Coronary artery (tissue), 2 donors: ENCODE results near the gene RNF212.

Source experiments
- DNase-seq: peaks from one replicate; pipeline ENCODE4 v3.0.0-alpha.2; 2017; ENCODE audit warnings: low spot score
- H3K27ac ChIP-seq, 2 donors: fragments of 200-600 bp; sonication (generic); one replicate each; pipeline ENCODE4 v1.5.1; 2016 to 2019
- H3K4me3 ChIP-seq: fragments of 200-600 bp; sonication (generic); 2 replicates; pipeline ENCODE4 v1.5.1; 2016; ENCODE audit warnings: mild to moderate bottlenecking, moderate library complexity
- TF ChIP-seq, protein P1 (sequence below): fragments of 200-600 bp; sonication (generic); IDR thresholded peaks from one replicate; pipeline ENCODE4 v1.5.1; 2019; ENCODE audit warnings: antibody characterized with exemption

The RNF212 gene

DNA sequence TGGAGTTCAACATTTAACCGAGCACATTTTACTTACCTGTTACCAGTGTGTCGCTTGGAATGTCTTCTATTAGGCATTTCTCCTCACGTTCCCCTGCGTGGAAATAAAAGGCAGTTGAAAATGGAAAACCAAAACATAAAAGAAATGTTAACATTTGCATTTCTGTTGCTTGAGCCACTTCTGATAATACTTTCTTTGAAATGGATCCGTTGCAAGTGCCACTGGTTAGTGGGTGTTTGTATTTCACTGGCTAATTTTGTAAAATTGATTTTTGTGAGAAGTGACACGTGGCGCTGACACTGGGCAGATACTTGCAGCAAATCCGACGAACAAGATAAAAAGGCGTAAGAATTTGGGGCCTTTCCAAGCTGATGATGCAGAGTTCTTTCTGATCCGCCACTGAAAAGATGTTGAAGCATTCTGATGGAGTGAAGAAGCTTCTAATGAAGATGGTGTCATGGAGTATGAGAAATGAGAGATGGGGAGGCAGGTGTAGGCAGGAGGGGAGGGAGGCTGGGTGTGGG lies 40.3 kb upstream of the RNF212 start:
- TF ChIP-seq, protein P1, sequence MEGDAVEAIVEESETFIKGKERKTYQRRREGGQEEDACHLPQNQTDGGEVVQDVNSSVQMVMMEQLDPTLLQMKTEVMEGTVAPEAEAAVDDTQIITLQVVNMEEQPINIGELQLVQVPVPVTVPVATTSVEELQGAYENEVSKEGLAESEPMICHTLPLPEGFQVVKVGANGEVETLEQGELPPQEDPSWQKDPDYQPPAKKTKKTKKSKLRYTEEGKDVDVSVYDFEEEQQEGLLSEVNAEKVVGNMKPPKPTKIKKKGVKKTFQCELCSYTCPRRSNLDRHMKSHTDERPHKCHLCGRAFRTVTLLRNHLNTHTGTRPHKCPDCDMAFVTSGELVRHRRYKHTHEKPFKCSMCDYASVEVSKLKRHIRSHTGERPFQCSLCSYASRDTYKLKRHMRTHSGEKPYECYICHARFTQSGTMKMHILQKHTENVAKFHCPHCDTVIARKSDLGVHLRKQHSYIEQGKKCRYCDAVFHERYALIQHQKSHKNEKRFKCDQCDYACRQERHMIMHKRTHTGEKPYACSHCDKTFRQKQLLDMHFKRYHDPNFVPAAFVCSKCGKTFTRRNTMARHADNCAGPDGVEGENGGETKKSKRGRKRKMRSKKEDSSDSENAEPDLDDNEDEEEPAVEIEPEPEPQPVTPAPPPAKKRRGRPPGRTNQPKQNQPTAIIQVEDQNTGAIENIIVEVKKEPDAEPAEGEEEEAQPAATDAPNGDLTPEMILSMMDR: no peak
- DNase-seq: no peak
- no peak overlapping the region for H3K4me3 ChIP-seq
- H3K27ac ChIP-seq: peak overlapping the region in 1 of 2 donors; percentile 82

DNA sequence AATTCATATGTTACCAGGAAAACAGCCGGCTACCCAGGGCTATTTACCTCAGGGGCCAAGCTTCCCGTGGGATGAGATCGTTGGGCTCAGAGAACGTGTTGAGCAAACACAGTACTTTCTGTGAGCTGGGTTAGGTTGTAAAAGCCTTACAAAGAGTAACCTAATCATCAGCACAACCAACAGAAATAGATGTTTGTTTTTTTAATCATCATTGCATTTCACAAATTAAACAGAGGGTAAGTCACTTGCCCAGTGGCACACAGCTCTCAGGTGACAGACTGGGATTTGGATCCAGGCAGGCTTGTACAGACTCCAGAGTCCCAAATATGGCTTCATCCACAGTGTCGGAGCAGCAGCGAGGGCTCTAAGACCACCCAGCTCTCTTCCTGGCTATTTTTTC lies 38.9 kb upstream of the RNF212 start:
- TF ChIP-seq, protein P1: no peak
- DNase-seq: no peak
- no peak overlapping the region for H3K27ac ChIP-seq
- no peak overlapping the region for H3K4me3 ChIP-seq

DNA sequence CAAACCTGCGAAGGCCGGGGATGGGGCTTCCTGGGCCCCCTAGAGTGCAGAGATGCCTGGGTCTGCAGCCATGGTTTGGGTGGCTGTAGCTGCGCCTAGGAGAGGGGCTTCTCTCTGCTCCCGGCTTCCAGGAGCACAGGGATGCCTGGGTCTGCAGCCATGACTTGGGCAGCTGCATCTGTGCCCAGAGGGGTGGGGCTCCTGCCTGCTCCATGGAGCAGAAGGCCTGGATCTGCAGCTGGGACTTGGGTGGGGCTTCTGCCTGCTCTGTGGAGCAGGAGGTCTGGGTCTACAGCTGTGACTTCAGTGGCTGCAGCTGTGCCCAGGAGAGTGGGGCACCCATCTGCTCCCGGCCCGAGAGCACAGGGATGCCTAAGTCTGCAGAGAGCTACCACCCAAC lies 38.2 kb upstream of the RNF212 start:
- TF ChIP-seq, protein P1: no peak
- Histone ChIP-seq H3K4me3 (no peak overlapping the region), H3K27ac (no peak overlapping the region)
- no peak for DNase-seq

DNA sequence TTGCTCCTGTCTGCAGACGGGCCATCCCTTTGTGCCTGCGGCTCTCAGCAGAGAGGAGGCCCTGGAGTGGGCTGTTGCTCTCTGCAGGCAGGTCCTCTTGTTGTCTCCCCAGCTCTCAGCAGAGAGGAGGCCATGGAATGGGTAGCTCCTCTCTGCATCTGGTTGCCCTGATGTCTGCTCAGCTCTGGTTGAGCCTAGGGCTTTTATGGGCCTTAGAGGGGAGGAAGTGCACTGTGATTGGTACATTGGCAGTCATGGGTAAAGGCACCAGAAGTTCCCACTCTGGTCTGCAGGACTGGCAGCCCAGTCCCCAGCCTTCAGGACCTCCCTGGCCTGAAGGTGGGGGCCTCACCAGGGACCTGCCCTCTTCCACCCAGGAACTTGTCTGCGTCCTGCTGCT lies 37.5 kb upstream of the RNF212 start:
- DNase-seq: no peak
- TF ChIP-seq, protein P1: no peak
- no peak overlapping the region for H3K27ac ChIP-seq
- H3K4me3 ChIP-seq: no peak overlapping the region

DNA sequence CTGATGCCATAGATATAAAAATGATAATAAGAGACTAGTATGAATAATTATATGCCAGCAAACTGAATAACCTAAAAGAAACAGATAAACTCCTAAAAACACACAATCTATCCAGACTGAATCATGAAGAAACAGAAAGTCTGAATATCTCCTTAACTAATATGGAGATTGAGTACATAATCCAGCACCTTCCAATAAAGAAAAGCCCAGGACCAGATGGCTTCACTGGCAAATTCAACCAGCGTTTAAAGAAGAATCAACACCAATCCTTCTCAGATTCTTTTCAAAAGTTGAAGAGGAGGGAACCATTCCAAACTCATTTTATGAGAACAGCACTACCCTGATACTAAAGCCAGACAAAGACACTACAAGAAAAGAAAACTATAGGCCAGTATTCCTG lies 26.5 kb upstream of the RNF212 start:
- TF ChIP-seq, protein P1: no peak
- H3K4me3 ChIP-seq: no peak overlapping the region

DNA sequence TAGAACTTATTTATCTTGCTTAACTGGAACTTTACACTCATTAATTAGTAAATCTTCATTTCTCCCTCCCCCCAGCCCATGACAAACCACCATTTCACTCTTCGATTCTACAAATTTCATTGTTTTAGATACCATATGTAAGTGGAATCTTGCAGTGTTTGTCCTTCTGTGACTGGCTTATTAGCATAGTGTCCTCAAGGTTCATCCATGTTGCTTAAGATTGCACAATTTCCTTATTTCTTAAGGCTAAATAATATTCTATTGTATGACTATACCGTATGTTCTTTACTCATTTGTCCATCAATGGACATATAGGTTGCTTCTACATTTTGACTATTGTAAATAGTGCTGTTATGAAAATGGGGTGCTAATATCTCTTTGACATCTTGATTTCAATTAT lies 24.5 kb upstream of the RNF212 start:
- DNase-seq: no peak
- TF ChIP-seq, protein P1: no peak
- Histone ChIP-seq H3K27ac (no peak overlapping the region), H3K4me3 (peak overlapping the region; percentile 27)

More for the DNA sequence above, 26.5 kb upstream of the RNF212 start:
- DNase-seq: no peak
- no peak overlapping the region for H3K27ac ChIP-seq

DNA sequence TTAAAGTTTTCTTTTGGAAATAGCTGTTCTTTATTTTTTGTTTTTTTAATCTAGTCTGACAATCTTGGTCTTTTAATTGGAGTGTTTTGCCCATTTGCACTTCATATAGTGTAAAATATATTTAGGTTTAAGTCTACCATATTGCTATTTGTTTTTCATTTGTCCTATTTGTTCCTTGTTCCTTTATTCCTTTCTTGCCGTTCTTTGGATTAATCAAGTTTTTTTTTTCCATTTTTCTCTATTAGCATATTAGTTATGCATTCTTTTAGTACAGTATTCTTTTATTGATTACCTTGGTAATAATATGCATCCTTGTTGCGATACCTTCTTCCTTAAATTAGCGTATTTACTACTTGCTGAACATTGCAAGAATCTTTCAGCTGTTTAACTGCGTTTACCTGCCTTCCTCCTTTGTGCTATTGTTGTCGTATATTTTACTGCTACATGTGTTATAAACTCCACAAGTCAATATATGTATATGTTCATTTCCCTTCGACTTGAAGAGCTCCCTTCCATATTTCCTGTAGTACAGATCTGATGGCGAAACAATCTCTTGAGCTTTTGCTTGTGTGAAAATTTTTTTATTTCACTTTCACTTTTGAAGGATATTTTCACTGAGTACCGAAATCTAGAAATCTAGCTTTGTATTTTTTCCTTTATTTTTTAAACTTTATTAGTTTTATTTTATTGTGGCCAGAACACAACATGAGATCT lies 23.9 kb upstream of the RNF212 start:
- H3K4me3 ChIP-seq: peak overlapping the region; percentile 27
- no peak for DNase-seq
- H3K27ac ChIP-seq: no peak overlapping the region
- TF ChIP-seq, protein P1: no peak
